HK-2 (cell line): ENCODE measurements around the gene DGUOK.
"Not testable (repeated sequence)": the region's sequence is repeated elsewhere in the genome, so short reads cannot be mapped to it uniquely, and the experiment has no call there.

ENCODE experiments used
- DNase-seq: peaks from one replicate; pipeline ENCODE4 v3.0.0-alpha.2; 2018; ENCODE audit not compliant: unreplicated experiment

DGUOK gene

DNA sequence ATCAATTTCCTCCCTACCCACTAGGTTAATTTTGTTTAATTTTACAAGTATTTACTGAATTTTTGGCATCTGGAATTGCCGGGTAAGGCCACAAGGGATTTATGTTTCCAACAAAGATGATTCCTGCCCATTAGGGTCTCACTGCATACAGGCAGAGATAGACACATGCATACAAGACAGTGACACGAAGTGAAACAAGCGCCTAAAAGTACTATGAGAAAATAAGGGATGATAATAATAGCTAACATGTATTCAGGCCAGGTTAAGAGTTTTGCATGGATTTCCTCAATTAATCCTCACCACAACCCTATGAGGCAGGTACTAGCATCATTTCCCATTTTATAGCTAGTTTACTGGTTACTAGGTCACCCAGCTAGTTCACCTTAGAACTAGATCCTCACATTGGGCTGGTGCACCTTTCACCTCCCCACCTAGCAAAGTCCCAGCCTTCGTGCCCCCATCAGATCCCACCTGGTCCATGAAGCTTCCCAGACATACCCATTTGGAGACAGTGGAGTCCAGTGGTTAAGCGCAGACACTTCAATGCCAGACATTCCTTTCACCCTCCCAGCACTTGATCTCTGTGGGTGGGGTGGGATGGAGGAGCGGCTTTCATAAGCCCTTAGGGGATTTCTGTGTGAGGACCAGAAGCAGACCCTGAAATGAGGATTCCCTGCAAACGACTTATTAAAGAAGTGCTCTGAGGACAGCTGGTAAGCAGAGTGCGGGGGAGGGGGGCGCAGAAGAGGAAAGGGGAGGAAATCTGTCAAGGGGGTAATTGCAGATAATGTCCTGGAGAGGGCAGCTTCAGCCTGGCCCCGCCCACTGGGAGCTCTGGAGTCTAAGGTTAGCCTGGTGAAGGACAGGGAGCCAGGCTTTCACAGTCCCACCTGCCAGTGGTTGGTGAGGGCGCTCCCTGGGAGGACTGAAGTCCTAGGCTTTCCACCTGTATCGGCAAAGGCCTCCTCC lies 5.8 kb upstream of the DGUOK start:
- peak; percentile 17 for DNase-seq

DNA sequence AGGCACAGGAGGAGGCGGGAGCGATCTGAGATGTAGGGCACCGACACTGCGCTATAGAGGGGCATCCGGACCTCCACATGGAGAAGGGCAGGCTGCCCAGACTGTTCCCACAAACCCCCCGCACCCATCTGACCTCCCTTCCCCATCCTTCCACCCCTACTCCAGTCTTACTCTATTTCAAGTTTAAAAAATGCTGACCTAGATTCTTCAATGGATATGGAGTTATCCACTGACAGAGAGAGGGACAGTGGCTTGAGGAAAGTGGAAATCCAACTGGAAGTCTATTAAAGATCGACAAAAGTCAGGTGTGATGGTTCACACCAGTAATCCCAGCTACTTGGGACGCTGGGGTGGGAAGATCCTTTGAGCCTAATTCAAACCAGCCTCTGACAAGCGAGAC lies 5.1 kb upstream of the DGUOK start:
- no peak for DNase-seq

DNA sequence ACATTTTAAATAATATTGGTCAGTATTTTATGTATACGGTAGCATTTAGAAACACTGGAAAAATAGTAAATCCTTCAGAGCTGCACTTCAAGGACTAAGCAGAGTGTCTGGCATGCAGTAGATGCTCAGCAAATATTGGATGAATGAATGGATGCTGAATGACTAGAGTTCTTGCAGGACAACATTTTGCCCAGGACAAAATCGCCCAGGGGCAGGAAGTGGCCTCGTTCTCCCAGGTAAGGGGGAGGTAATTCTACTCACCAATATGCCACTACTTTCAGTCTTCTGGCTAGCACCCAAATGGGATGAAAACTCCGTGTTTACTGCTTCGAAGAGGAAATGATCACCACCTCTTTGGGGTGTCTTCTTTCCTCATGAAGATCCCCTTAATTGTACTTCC lies 4.0 kb upstream of the DGUOK start:
- DNase-seq = no peak

DNA sequence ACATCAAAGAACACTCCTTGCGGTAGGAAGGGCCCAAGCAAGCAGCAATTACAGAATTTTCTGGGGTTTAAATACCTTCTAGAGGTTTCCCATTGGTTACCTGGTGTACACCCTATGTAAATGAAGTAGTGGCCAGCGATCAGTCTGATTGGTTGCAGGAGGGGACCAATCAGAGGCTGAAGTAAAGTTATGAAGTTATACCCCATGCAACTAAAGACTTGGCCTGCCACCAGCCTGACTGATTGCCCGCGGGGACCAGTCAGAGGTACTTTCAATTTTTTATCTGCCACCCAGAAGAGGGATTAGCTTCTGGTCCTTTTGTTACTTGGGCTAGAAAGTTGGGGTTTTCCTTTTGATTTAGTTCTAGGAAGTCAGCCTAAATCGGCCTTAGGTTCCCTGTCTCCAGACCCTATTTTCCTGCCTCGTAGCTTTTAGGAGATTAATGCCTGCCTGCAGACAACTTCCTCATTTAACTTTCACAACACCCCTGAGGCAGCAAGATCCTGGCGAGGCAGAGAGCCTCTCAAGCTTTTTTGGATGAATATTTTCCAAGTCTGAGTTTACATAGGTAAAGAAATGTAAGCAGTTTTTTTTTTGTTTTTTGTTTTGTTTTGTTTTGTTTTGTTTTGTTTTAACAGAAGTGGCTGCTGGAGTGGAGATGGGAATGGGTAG lies 1.5 kb upstream of the DGUOK start:
- no peak for DNase-seq

DNA sequence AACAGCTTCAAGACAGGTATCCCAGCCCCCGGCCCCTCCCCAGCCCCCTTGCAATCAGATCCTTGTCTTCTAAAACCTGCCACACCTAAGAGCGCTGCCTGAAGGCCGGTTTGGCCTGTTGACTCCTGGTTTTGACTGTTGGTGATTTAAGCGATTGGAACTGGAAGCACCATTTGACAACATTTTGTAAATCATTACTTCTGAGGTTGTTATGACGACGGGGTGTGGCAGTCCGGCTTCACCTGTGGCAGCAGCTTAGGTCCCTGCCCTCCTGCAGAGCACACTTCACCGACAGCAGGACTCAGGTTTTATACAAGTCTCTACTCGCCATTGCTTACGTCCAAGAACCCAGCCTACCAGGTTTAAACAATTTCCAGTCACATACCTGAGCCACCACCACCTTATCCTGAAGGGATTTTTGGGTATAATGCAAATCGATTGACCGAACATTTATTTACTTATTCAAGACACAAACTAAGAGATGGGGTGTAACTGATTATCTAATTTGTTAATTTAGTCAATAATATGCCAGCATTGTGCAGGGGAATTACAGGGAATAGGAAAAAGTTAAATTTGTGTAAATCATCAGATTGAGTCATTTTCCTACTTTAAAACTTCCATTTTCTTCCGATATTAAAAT lies 707 bp upstream of the DGUOK start:
- DNase-seq = no peak

DNA sequence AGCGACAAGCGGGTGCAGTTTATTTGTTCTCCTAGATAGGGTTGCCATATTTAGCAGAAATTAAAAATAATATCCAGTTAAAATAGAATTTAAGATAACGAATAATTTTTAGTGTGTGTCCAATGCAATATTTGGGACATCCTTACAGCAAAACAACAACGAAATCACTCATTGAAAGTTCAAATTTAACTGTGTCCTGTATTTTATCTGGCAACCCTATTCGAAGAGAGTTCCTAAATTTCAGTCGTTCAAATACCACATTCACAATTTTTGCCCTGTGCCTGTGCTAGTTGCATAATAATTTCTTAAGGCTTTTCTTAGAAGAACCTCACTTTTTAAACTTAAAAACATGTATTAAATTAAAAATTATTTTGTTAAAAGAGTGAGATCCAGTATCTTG lies 664 bp downstream of the DGUOK start:
- no peak for DNase-seq

DNA sequence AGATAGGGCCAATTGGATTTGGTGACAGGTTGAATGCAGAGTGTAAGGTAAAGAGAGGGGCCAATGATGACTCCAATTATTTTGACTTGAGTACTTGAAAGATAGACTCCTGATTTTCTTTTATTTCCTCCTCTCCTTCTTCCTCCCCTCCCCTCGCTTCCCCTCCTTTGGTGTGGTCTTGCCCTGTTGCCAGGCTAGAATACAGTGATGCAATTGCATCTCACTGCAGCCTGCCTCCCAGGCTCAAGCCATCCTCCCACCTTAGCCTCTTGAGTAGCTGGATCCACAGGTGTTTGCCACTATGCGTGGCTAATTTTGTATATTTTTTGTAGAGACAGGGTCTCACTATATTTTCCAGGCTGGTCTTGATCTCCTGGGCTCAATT lies 2.3 kb downstream of the DGUOK start:
- DNase-seq = no peak

DNA sequence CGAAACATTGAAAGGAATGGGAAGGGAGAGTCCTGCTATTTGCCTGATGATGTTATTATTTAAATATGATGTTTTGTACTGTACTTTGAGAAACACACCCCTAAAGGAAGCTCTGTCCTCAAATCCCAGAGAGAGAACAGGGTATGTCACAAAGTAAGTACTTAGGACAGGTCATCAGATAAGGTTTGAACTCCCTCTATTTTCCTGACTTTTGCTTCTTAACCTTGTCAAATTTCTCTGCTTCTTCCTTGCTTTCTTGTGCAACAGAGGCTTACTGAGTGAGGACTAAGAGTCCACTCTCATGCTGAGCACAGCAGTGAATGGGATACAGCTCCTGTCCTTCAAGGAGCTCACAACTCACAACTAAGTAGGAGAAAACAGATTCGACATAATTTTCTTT lies 3.7 kb downstream of the DGUOK start:
- no peak for DNase-seq

DNA sequence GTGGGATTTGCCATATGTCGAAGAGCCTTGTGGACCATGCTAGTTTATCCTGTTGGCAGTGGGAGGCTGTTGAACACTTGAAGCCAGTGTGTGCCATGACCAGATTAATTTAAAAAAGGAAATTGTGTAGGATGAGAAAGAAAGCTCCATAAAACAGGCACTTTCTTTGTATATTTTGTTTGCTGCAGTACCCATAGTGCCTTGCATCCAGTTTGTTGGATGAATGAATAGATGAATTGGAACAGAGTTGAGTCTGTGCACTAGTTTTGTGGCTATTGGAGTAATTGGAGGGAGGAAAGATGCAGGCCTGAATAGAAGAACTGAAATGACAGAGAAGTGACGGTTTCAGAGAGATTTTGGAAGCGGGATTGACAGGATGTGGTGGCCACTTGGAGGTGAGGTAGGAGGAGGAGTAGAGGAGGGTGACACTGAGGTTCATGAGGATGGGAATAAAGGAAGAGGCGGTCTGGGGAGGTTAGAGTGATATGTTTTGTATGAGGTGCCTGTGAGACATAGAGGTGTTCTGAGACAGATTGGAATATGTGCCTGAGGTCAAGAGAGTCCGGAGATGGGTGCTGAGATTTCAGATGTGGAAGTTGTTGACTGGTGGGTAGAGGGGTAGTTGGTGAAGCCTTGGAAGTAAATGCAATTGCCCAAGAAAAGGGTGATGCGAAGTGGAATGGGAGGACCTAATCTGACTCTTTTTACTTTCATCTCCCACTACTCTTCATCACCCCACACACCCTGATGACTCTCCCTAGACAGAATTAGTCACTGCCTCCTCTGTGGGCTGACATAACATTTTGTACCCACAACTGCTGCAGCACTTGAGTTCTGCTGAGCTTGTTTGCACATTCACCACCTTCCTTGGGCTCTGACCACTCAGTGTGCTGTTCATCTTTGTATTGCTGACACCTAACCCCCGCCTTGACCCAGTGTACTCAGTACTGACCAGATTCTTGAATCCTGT lies 5.1 kb downstream of the DGUOK start:
- peak; percentile 25 for DNase-seq

DNA sequence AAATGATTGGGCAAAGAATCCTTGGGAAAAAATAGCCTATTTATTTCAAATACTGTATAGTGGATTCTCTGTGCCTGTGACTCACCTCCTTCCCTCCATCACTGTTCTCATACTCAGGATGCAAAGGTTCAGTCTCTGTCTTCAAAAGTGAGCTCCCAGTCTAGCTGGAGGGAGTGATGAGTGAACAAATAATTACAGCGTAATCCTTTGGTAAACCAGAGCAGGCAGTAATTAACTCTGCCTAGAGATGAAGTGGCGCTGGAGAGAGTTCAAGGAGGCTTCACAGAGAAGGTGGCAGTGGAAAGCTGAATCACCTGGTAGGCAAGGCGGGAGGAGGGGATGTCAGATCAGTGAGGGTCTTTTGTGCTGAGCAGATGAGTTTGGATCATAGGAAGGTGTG lies 6.5 kb downstream of the DGUOK start:
- DNase-seq = no peak

DNA sequence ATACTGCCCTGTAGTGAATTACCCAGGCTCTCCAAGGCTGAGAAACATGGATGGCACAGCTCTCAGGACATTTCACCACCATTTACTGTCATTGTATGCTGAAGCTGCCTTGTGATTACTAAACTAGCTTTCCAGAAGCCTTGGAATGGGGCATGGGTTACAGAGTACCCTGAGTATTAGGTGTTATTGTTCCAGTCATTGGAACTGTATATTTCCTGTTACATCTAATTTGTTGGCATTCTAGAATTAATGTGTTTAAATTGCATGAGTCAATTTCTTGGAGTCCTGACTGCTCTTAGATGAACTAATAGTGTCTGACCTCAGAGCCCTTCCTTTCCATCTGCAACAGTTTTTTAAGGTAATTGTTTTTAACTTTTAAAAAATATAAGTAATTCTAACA lies 9.0 kb downstream of the DGUOK start:
- DNase-seq = no peak

DNA sequence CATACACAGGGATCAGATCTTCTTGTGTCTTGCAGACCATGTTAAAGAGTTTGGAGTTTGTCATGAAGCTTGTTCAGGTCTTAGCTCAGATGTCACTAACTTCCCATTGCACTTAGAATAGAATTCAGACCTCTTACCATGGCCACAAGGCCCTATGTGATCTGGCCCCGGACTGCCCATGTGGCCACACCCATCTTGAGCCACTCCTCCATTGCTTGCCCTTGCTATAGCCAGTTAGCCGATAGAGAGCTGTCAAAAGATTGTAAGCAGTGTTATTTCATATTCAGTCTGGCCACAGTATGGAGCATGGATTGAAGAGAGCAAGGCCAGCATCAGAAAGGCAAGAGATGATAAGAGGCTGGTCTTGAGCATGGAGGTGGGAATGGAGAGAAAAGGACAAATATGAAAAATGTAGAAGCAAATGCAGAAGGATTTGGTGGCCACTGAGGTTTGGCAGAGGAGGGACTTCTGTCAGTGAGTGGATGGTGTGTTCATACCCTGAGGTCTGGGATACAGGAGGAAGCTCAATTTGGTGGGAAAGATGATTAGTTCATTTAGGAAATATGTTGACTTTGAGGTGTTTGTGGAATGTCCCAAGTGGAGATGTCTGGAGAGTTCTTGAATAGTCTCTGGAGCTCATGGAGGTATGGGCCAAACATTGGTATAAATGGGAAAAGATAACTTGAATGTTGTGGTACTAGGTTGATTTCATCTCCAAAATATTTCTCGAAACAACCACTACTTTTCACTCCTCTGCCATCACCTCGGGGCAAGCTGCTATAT lies 10.6 kb downstream of the DGUOK start:
- DNase-seq = no peak

DNA sequence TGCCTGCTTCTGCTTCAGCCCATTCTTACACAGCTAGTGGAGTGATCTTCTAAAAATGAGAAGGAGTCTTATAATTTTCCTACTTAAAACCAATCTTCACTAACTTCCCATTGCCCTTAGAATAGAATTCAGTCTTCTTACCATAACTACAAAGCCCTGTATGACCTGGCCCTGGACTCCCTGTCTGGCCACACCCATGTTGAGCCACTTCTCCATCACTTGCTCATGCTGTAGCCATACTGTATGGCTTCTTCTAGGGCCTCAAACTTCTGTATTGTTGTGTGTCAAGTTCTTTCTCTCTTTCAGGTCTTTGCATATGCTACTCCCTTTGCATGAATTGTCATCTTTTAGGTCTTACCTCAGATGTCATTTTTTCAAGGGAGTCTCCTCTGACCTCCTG lies 11.2 kb downstream of the DGUOK start:
- no peak for DNase-seq

DNA sequence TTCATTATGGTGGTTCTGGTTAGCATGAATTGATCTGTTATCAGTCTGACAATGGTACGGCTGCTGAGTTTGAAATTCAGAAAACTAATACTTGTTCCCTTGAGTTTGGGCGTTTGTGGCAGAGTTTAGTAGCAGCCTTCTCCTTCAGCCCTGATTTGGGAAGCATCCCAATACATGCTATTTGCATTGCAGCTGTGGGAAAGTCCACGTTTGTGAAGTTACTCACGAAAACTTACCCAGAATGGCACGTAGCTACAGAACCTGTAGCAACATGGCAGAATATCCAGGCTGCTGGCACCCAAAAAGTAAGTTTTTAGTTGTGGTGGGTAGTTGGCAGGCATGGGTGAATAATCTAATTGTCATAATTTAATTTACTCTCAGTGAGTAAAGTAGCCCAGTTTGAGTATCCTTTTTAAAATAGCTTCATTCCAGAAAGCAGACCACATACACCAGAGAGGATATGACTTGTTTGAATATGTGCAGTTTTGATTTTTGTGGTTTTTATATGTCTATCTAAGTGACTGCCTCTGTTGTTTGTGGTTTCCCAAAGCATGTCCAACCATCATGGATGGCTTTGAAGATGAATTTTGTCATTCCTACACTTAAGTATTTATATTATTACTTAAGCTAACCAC lies 12.2 kb downstream of the DGUOK start:
- no peak for DNase-seq

DNA sequence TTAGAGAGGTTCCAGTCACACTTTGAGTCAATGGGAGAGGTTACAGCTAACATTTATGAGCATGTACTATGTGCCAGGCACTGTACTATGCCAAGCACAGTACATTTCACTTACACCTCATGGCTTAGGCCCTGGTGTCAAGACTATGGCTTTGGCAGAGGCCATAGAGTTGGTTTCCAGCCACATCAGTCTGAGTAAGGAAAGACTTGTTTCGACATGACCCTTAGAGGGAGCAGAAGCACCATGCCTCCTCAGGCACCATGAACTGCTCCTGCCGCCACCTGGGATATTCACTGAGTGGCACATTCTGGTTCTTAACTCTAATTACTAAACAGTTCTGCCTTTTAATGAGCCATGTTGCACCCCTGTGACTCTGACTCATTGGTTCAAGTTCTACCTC lies 12.7 kb downstream of the DGUOK start:
- no peak for DNase-seq

DNA sequence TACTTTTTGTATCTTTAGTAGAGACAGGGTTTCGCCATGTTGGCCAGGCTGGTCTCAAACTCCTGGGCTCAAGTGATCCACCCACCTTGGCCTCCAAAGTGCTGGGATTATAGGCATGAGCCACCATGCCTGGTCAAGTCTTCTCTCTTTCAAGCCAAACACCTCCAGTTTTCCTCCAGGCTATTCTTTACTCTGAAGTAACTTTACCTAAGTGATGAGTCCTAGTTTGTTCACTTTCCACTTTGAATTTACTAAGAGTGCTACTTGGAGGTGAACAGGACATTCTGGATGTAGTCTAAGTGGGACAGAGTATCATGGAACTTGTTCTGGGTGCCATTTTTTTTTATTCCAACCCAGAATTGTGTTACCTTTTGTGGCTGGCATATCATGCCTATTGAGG lies 13.4 kb downstream of the DGUOK start:
- not testable (repeated sequence) for DNase-seq

DNA sequence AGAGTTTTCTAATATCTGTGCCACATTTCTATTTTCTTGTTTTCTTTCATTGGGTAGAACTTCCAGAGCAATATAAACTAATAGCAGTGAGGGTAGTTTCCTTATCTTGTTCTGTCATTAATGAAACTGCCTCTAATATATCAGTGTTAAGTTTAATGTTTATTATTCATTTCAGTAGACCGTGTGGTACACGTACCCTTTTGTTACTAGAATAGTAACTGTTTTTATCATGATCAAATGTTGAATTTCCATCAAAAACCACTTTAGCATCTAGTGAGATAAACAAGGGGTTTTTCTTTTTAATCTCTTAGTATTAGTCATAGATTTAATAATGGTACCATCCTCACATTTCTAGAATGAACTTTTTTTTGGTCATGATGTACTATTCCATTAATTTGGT lies 16.0 kb downstream of the DGUOK start:
- no peak for DNase-seq

DNA sequence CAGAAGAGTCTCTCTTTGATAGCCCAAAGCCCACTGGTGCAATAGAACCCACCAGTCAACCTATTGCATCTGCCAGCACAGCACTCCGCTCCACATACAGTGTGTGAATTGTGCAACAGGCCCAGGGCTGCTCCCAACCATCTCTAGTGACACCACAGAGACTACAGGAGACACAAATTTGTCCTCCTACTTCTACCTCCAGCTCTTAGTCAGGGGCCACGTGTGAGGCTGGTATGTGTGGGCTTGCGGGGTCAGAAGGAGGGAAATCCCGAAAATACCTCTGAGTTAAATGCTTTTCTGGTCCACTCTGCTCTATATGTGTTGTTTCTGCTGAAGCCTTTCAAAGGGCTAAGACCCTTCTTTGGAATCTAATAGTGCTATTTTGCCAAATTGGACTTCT lies 18.0 kb downstream of the DGUOK start:
- no peak for DNase-seq

DNA sequence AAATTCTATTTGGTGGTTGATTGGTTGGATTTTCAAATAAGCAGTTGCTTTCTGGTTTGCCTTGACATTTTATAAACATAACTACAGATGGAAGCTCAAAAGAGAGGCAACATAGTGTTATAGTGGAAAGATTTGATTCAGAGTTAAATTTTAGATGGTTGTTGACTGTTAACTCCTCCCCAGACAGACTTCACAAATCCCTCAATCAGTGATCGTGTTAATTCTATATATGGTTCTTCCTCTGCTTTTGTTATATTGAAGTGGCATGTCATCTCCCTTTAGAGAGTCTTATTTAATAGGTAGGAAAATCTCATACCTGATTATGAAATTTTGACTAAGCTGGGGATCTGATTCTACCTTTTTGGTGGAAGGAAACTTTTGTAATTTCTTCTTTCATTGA lies 19.5 kb downstream of the DGUOK start:
- no peak for DNase-seq

DNA sequence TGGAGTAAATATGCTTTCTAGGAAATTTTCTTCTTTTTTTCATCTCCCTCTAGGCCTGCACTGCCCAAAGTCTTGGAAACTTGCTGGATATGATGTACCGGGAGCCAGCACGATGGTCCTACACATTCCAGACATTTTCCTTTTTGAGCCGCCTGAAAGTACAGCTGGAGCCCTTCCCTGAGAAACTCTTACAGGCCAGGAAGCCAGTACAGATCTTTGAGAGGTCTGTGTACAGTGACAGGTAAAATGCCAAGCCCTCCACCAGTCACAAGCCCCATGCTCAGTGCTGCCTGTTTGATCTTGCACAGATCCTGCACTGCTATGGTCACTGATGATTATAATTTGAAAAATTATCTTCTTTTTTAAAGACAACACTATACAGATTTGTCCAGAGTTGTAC lies 20.0 kb downstream of the DGUOK start:
- no peak for DNase-seq
